Stomach (tissue), 9 donors: ENCODE results near the gene RPS6KA2. TPM values are rescaled to one million over a fixed set of nuclear protein-coding genes. Genes with fewer than 3 reads are reported as not detected.

Experiments
- DNase-seq, 2 donors: peaks; one replicate each; pipeline versions ENCODE4 v3.0.0 to v3.0.0-alpha.2; 2013 to 2019
- H3K27ac ChIP-seq, 5 donors: fragments of 200-600 bp in 4 of 5; sonication (generic) in 4 of 5; one replicate each; pipeline ENCODE4 v1.5.1; 2013 to 2019; ENCODE audit warnings: mild to moderate bottlenecking in 1 of 5, moderate library complexity in 1 of 5
- H3K27me3 ChIP-seq, 3 donors: fragments of 200-600 bp; sonication (generic); one replicate each; pipeline ENCODE4 v1.5.1; 2017 to 2019; ENCODE audit warnings: mixed run types in 1 of 3
- H3K36me3 ChIP-seq, 4 donors: fragments of 200-600 bp; sonication (generic); 1 replicate in 3 of 4; 2 replicates in 1 of 4; pipeline ENCODE4 v1.5.1; 2016 to 2019
- H3K4me1 ChIP-seq, 4 donors: fragments of 200-600 bp; sonication (generic); one replicate each; pipeline ENCODE4 v1.5.1; 2016 to 2019
- H3K4me3 ChIP-seq, 4 donors: fragments of 200-600 bp; sonication (generic) in 3 of 4; one replicate each; pipeline ENCODE4 v1.5.1; 2016 to 2019; ENCODE audit warnings: mild to moderate bottlenecking in 1 of 4
- H3K9me3 ChIP-seq, 4 donors: fragments of 200-600 bp; sonication (generic); one replicate each; pipeline ENCODE4 v1.5.1; 2016 to 2019
- CTCF ChIP-seq, 7 experiments: fragments of 450-650 bp in 4 of 7; fragments of 200-600 bp in 3 of 7; sonication (generic) in 3 of 7; IDR thresholded peaks; one replicate each; pipeline ENCODE4 v1.5.1; 2016 to 2019; ENCODE audit warnings: antibody characterized with exemption in 7 of 7, control low read depth in 2 of 7, mild to moderate bottlenecking in 1 of 7
- EP300 ChIP-seq: sonication (generic); formaldehyde crosslinking; IDR thresholded peaks from one replicate; pipeline ENCODE4 v1.6.1; 2017; ENCODE audit warnings: antibody characterized with exemption
- POLR2A ChIP-seq, 4 donors: fragments of 450-650 bp; IDR thresholded peaks; one replicate each; pipeline ENCODE4 v1.6.1; 2016; ENCODE audit warnings: antibody characterized with exemption in 4 of 4, control low read depth in 2 of 4, mild to moderate bottlenecking in 1 of 4, moderate library complexity in 1 of 4
- POLR2AphosphoS5 ChIP-seq, 3 donors: sonication (generic); formaldehyde crosslinking; IDR thresholded peaks; one replicate each; pipeline ENCODE4 v1.6.1; 2016; ENCODE audit warnings: antibody characterized with exemption in 3 of 3
- WGBS, 5 donors: extraction: QIAGEN DNeasy Blood & Tissue Kit in 3 of 5; methylation state at CpG; one replicate each; pipeline versions ENCODE4 v1.1.5 to v1.1.7; 2013 to 2018; 5-methylcytosine and 5-hydroxymethylcytosine counted together
- intact Hi-C: fragments of 100-400 bp; cut with DNase I; formaldehyde crosslinking; loops from one replicate; pipeline ENCODE4 v1.15.1; 2023; ENCODE audit warnings: low total_unique reads
- polyA plus RNA-seq, 3 donors: library from polyadenylated mRNA; stranded (reverse); fragments of 200-250 nt; gene quantifications; one replicate each; pipeline ENCODE4 v1.2.3, GENCODE V29; 2013
- total RNA-seq, 5 donors: library from RNA; depleted of rRNA; stranded (reverse); fragments of >200 nt; gene quantifications; one replicate each; pipeline versions ENCODE4 v1.1.0 to v1.2.3, GENCODE V29; 2014 to 2016
- donor health status: healthy with polysubstance abuse.
- donor health status: Bipolar disorder and iron deficiency.
- donor health status: healthy.

RPS6KA2 gene
- total and polyA plus RNA-seq, 8 donors, result 10.9 to 150 (median 68.0) TPM

- Histone ChIP-seq H3K4me3 (no peak overlapping the region), H3K36me3 (peaks cover 14 to 82% (median 71%) of the 10 kb centered on the region in 4 donors), H3K27ac (no peak overlapping the region), H3K4me1 (no peaks in the 10 kb centered on the region), H3K27me3 (no peaks in the 10 kb centered on the region), H3K9me3 (no peaks in the 10 kb centered on the region)
- DNase-seq, result peak in 1 of 2 donors; percentile 30
- TF ChIP-seq POLR2A (IDR thresholded peaks at IDR 0.05), result no peak
- no peak for TF ChIP-seq EP300
- no peak for TF ChIP-seq CTCF (IDR thresholded peaks at IDR 0.05)
- no peak for TF ChIP-seq POLR2AphosphoS5 (IDR thresholded peaks at IDR 0.05)
- WGBS, 5 donors, result 79 to 86% (median 83%) methylated on average over 26 of the region's 26 CpGs
- intact Hi-C loops, result no loop called here
Observed at GRCh38 chr6:166474721-166475565, 152.1 kb downstream of the RPS6KA2 start.

DNA sequence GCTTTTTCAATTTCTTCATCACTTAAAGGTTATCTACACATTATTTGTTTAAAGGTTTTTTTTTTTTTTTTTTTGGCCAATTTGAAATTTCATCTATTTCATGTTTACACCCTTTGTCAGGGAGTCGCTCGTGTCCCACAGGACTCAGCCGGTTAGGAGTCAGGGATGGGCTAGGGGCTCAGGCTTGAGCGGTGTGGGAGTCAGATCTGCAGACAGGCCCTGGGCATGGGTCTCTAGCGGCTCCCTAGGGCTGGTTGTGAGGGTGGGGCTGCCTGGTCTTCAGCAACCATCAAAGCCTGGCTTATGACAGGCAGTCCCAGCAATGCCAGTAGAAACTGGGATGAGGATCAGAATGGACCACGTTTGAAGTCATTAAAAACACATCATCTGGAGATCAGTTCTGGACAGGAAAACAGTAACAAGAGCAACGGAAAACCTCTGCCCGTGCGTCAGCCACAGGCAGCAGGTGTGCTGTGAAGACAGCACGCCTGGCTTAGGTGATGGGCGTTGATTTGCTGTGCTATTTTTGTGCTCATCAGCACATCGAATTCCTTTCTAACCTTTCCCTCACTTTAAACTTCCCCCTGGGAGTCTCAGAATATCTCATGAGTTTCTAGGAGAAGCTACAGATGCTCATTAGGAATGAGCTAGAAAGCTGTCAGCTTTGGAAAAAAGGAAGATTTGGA lies 153.0 kb downstream of the RPS6KA2 start:
- no peaks in the 10 kb centered on the region for H3K9me3 ChIP-seq
- H3K27ac ChIP-seq, result no peak overlapping the region
- no peaks in the 10 kb centered on the region for H3K27me3 ChIP-seq
- 81 to 89% (median 86%) methylated on average over 12 of the region's 12 CpGs for WGBS, 5 donors
- DNase-seq, result no peak
- no peak overlapping the region for H3K4me3 ChIP-seq
- TF ChIP-seq POLR2A (IDR thresholded peaks at IDR 0.05) (no peak), POLR2AphosphoS5 (IDR thresholded peaks at IDR 0.05) (no peak), CTCF (IDR thresholded peaks at IDR 0.05) (no peak), EP300 (no peak)
- intact Hi-C loops, result no loop called here
- no peaks in the 10 kb centered on the region for H3K4me1 ChIP-seq
- peaks cover 9 to 82% (median 71%) of the 10 kb centered on the region in 4 donors for H3K36me3 ChIP-seq

DNA sequence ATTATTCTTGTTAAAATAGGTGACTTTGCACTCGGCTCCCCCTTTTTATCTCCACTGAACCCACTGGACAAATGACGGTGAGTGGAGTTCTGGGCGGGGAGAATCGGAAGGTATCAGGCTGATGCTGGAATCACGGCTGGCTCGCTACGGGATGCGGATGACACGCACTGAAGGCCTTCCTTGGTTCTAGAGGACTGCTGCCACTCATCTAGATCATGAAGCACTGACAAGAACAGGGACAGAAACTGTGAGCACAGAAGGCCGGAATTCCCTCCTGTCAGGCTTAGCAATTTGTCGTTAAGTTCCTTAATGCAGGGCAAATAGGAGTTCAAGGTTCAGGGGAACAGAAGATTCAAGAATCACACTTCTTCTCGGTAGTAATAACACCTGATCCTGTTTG lies 154.4 kb downstream of the RPS6KA2 start:
- TF ChIP-seq POLR2A (IDR thresholded peaks at IDR 0.05), result no peak
- no peak for TF ChIP-seq POLR2AphosphoS5 (IDR thresholded peaks at IDR 0.05)
- no peak for TF ChIP-seq CTCF (IDR thresholded peaks at IDR 0.05)
- TF ChIP-seq EP300, result no peak
- intact Hi-C loops, result no loop called here
- Histone ChIP-seq H3K9me3 (no peaks in the 10 kb centered on the region), H3K4me3 (no peak overlapping the region), H3K27me3 (no peaks in the 10 kb centered on the region), H3K27ac (no peak overlapping the region), H3K36me3 (peaks cover 1 to 78% (median 71%) of the 10 kb centered on the region in 4 donors), H3K4me1 (no peaks in the 10 kb centered on the region)
- WGBS, 5 donors, result 79 to 90% (median 86%) methylated on average over 12 of the region's 12 CpGs
- DNase-seq, result no peak

- whole genome bisulfite sequencing, 5 donors, result 81 to 92% (median 86%) methylated on average over 8 to 10 of the region's 10 CpGs
- Histone ChIP-seq H3K4me3 (no peak overlapping the region), H3K9me3 (no peaks in the 10 kb centered on the region), H3K27ac (no peak overlapping the region), H3K4me1 (no peaks in the 10 kb centered on the region), H3K36me3 (peaks cover 6 to 74% (median 69%) of the 10 kb centered on the region in 4 donors), H3K27me3 (no peaks in the 10 kb centered on the region)
- DNase-seq, result no peak
- intact Hi-C loops, result no loop called here
- no peak for TF ChIP-seq POLR2A (IDR thresholded peaks at IDR 0.05)
Observed at GRCh38 chr6:166471797-166472260, 155.2 kb downstream of the RPS6KA2 start.
